Smooth muscle cell (in vitro differentiated cells): ENCODE measurements around the gene MRPL33. TPM values are rescaled to one million over a fixed set of nuclear protein-coding genes. Genes with fewer than 3 reads are reported as not detected.

Experiments used
- DNase-seq: peaks from one replicate; lab custom pipeline; 2025; ENCODE audit not compliant: unreplicated experiment; lab: John Stamatoyannopoulos, UW
- H2AFZ ChIP-seq: fragments of 200-600 bp; sonication (generic); 2 replicates; pipeline ENCODE4 v1.6.0; 2016; ENCODE audit warnings: antibody characterized with exemption, low read depth, mild to moderate bottlenecking
- H3F3A ChIP-seq: fragments of 200-600 bp; sonication (generic); 2 replicates; pipeline ENCODE4 v1.6.0; 2017; ENCODE audit warnings: antibody characterized with exemption, low read depth
- H3K27ac ChIP-seq: fragments of 200-600 bp; sonication (generic); 2 replicates; pipeline ENCODE4 v1.5.1; 2016; ENCODE audit warnings: low read depth, mild to moderate bottlenecking
- H3K27me3 ChIP-seq: fragments of 200-600 bp; sonication (generic); 2 replicates; pipeline ENCODE4 v1.6.1; 2016; ENCODE audit warnings: low read depth, mild to moderate bottlenecking
- H3K36me3 ChIP-seq: fragments of 200-600 bp; sonication (generic); 2 replicates; pipeline ENCODE4 v1.5.1; 2016; ENCODE audit warnings: low read depth
- H3K4me1 ChIP-seq: fragments of 200-600 bp; sonication (generic); 2 replicates; pipeline ENCODE4 v1.5.1; 2016; ENCODE audit warnings: low read depth
- H3K4me2 ChIP-seq: fragments of 200-600 bp; sonication (generic); 2 replicates; pipeline ENCODE4 v1.6.0; 2016; ENCODE audit warnings: mild to moderate bottlenecking
- H3K4me3 ChIP-seq: fragments of 200-600 bp; sonication (generic); 2 replicates; pipeline ENCODE4 v1.5.1; 2016; ENCODE audit warnings: mild to moderate bottlenecking
- H3K79me2 ChIP-seq: fragments of 200-600 bp; sonication (generic); 2 replicates; pipeline ENCODE4 v1.6.0; 2016; ENCODE audit warnings: low read depth, mild to moderate bottlenecking
- H3K9ac ChIP-seq: fragments of 200-600 bp; sonication (generic); 2 replicates; pipeline ENCODE4 v1.6.0; 2016; ENCODE audit warnings: low read depth
- H3K9me3 ChIP-seq: fragments of 200-600 bp; sonication (generic); replicated peaks from 2 replicates; pipeline ENCODE4 v1.5.1; 2016; ENCODE audit warnings: low read depth
- H4K20me1 ChIP-seq: fragments of 200-600 bp; sonication (generic); 2 replicates; pipeline ENCODE4 v1.6.0; 2016; ENCODE audit warnings: low read depth
- CTCF ChIP-seq: fragments of 200-600 bp; sonication (generic); IDR thresholded peaks from 2 replicates; pipeline ENCODE4 v1.5.1; 2017; ENCODE audit warnings: borderline replicate concordance, mild to moderate bottlenecking, antibody characterized with exemption; ENCODE audit not compliant: insufficient read depth, poor library complexity, severe bottlenecking
- WGBS: methylation state at CpG from one replicate; pipeline ENCODE4 v1.1.7; 2016; ENCODE audit warnings: low lambda C conversion rate; 5-methylcytosine and 5-hydroxymethylcytosine counted together
- polyA plus RNA-seq: library from polyadenylated mRNA; unstranded; fragments of >200 nt; fragmentation: Nextera tagmentation; extraction: Ambion mirVana; gene quantifications from 2 replicates; pipeline ENCODE4 v1.2.1, GENCODE V29; 2016
- total RNA-seq: library from RNA; depleted of rRNA; stranded (reverse); fragments of >200 nt; gene quantifications from 2 replicates; pipeline ENCODE4 v1.2.3, GENCODE V29; 2014

MRPL33 gene
- total and polyA plus RNA-seq, 2 experiments from 2014 or later, result 94.5 to 193 TPM

- Histone ChIP-seq H3F3A (no peaks in the 10 kb centered on the region), H3K4me1 (no peaks in the 10 kb centered on the region), H3K4me2 (no peak overlapping the region), H3K36me3 (no peaks in the 10 kb centered on the region), H3K4me3 (no peak overlapping the region), H3K9me3 (no peaks in the 10 kb centered on the region), H3K27ac (no peak overlapping the region), H3K79me2 (no peaks in the 10 kb centered on the region), H4K20me1 (no peaks in the 10 kb centered on the region), H3K9ac (no peak overlapping the region), H3K27me3 (no peaks in the 10 kb centered on the region), H2AFZ (no peak overlapping the region)
- 96% methylated on average over 1 of the region's 1 CpG for WGBS
- TF ChIP-seq CTCF, result no peak
- DNase-seq, result no peak
These were observed 52.9 kb downstream of the MRPL33 start for GRCh38 chr2:27824401-27824800.

GRCh38 chr2:27828305-27828704 lies 56.8 kb downstream of the MRPL33 start:
- 73% methylated on average over 1 of the region's 1 CpG for WGBS
- no peaks in the 10 kb centered on the region for H3K9me3 ChIP-seq
- no peak for DNase-seq

More at GRCh38 chr2:27828305-27828704, 56.8 kb downstream of the MRPL33 start:
- Histone ChIP-seq H3K4me1 (no peaks in the 10 kb centered on the region), H3K36me3 (no peaks in the 10 kb centered on the region), H3K4me2 (no peak overlapping the region), H3K9ac (no peak overlapping the region), H3K79me2 (no peaks in the 10 kb centered on the region), H3F3A (no peaks in the 10 kb centered on the region), H3K27me3 (no peaks in the 10 kb centered on the region), H4K20me1 (no peaks in the 10 kb centered on the region), H2AFZ (no peak overlapping the region), H3K27ac (no peak overlapping the region), H3K4me3 (no peak overlapping the region)
- no peak for TF ChIP-seq CTCF

Other genes starting within 250 kb of the MRPL33 start
- gene ZNF512, start 188.7 kb upstream of the MRPL33 start, total RNA-seq, result 15.6 and 18.6 TPM in 2 replicates
- 12.2 and 13.6 TPM in 2 replicates for gene ZNF512, start 188.7 kb upstream of the MRPL33 start, polyA plus RNA-seq
- 0.81 and 6.3 TPM in 2 replicates for gene CCDC121, start 142.7 kb upstream of the MRPL33 start, total RNA-seq
- gene CCDC121, start 142.7 kb upstream of the MRPL33 start, polyA plus RNA-seq, result 1.7 and 3.4 TPM in 2 replicates
- 39.0 and 51.6 TPM in 2 replicates for gene GPN1, start 142.7 kb upstream of the MRPL33 start, total RNA-seq
- 52.7 and 54.0 TPM in 2 replicates for gene GPN1, start 142.7 kb upstream of the MRPL33 start, polyA plus RNA-seq
- gene SUPT7L, start 108.1 kb upstream of the MRPL33 start, total RNA-seq, result 27.6 and 29.8 TPM in 2 replicates
- gene SUPT7L, start 108.1 kb upstream of the MRPL33 start, polyA plus RNA-seq, result 18.9 and 27.9 TPM in 2 replicates
- gene SLC4A1AP, start 107.8 kb upstream of the MRPL33 start, total RNA-seq, result 27.5 and 28.7 TPM in 2 replicates
- gene SLC4A1AP, start 107.8 kb upstream of the MRPL33 start, polyA plus RNA-seq, result 26.2 and 29.7 TPM in 2 replicates
- 0.13 and 1.0 TPM in 2 replicates for gene RBKS, start 118.7 kb downstream of the MRPL33 start, total RNA-seq
- gene RBKS, start 118.7 kb downstream of the MRPL33 start, polyA plus RNA-seq, result 1.7 and 3.3 TPM in 2 replicates
- 29.1 and 39.3 TPM in 2 replicates for gene BABAM2, start 119.0 kb downstream of the MRPL33 start, total RNA-seq
- gene BABAM2, start 119.0 kb downstream of the MRPL33 start, polyA plus RNA-seq, result 26.5 and 35.2 TPM in 2 replicates